ENCODE results near the gene KIAA1671.
A peak's percentile ranks its signal among the peaks of the same experiment; 100 is the strongest.

Gene KIAA1671

DNA sequence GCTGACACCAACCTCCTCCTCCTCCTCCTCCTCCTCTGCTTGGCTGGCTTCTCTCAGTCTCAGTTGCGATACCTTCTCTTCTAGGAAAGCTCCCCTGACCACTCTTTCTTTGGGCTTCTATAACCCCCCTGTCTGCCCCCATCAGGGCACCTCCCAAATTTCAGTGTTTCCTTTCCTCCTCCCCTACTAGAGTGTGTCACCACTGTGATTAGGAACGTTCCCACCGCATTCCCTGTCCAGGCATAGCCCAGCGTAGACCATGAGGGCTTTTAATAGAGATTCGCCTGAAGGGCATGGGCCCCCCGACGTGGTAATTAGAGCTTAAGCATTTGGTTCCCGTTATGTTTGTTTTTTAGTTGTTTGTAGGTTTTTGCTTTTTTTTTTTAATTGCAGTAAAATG, 65.5 kb downstream of the KIAA1671 start:
- no peak for DNase-seq

GRCh38 chr22:25019427-25020184, 67.1 kb downstream of the KIAA1671 start:
- DNase-seq, result no peak

DNA sequence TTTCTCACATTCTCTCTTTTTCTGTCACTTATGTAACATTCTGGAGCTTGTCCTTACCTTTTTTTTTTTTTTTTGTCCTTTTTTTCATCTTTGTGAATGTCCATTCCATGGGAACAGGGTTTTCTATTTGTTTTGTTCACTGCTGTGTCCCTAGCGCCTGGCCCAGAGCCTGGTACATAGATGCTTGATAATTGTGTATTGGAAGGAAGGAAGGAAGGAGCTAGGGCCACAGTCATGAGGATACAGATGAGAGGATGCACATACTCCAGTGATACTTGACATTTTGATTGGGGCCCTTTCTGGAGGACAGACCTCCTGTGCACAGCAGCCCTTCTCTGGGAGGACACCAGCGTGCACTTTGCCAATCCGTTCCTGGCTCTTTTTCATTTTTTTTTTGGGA, 68.9 kb downstream of the KIAA1671 start:
- DNase-seq, result no peak

- no peak for DNase-seq
These were observed 69.6 kb downstream of the KIAA1671 start for GRCh38 chr22:25021976-25022711.

GRCh38 chr22:25023879-25024278, 71.4 kb downstream of the KIAA1671 start:
- no peak for DNase-seq

GRCh38 chr22:25024895-25025294, 72.4 kb downstream of the KIAA1671 start:
- no peak for DNase-seq

- DNase-seq, result no peak
These were observed 73.2 kb downstream of the KIAA1671 start for GRCh38 chr22:25025491-25026400.

DNA sequence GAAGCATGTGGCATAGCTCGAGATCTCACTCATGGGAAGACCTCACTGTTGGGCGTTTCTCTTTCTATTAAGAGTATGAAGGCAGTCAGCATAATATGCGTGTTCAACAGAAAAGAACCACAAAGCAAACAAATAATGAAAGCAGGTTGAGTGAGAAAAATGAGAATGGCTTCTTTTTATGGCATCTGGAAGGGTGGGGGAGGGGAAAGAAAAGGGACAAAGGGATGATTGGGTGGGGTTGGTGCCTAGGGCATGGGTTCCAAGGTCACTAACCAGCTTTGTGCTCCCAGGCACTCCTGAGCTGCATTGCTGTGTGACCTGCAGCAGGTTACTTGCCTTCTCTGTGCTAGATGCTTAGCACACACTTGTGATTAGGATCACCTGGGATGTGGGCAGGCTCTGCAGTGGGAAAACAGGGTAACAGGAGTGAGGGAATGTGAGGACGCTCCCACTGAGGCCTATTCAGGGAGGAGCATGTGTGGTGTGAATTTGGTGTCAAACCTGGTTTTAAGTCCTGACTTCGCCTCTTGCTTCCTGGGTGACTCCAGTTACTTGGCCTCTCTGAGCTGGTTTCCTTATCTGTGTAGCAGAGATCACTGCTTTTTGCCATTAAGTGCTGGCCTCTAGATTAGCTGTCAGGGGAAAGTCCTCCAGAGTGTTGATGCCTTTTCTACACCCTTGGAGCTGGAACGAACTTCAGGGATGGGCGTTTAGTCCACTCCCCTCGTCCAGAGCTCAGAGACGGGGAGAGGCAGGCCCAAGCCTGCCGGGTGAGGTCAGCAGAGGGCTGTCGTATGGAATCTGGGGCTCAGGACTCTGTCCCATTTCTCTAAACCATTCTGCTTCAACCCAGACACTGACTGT, 74.8 kb downstream of the KIAA1671 start:
- DNase-seq, result no peak

DNA sequence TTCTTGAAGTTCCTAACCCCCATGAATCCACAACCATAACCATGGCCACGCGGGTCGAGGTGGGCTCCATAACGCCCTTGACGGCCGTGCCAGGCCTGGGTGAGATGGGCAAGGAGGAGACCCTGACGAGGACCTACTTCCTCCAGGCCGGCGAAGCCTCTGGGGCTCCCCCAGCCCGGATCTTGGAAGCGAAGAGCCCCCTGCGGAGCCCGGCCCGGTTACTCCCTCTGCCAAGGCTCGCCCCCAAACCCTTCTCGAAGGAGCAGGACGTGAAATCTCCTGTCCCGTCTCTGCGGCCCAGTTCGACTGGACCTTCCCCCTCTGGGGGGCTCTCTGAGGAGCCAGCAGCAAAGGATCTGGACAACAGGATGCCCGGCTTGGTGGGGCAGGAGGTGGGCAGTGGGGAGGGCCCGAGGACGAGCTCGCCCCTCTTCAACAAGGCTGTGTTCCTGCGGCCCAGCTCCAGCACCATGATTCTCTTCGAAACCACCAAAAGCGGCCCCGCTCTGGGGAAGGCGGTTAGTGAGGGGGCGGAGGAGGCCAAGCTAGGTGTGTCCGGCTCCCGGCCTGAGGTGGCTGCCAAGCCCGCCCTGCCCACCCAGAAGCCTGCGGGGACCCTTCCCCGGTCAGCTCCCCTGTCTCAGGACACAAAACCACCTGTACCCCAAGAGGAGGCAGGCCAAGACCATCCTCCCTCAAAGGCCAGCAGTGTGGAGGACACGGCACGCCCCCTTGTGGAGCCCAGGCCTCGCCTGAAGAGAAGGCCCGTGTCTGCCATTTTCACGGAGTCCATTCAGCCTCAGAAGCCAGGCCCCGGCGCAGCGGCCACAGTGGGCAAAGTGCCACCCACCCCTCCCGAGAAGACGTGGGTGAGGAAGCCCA, 75.7 kb downstream of the KIAA1671 start:
- DNase-seq, result peak; percentile 11

- DNase-seq, result no peak
These were observed 76.3 kb downstream of the KIAA1671 start for GRCh38 chr22:25028841-25029141.

DNA sequence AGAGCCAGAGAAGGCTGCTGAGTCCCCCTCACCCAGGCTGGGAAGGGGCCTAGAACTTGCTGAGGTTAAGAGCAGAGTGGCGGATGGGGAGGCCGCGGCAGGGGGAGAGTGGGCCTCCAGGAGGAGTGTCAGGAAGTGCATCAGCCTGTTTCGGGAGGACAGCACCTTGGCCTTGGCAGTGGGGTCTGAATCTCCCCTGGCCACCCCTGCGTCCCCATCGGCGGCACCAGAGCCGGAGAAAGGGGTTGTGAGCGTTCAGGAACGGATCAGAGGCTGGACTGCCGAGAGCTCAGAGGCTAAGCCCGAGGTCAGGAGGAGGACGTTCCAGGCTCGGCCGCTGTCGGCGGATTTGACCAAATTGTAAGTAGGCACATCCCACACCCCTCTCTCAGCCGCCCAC, 76.7 kb downstream of the KIAA1671 start:
- no peak for DNase-seq

- no peak for DNase-seq
These were observed 78.1 kb downstream of the KIAA1671 start for GRCh38 chr22:25030636-25031035.

GRCh38 chr22:25032066-25032465, 79.5 kb downstream of the KIAA1671 start:
- DNase-seq, result no peak

DNA sequence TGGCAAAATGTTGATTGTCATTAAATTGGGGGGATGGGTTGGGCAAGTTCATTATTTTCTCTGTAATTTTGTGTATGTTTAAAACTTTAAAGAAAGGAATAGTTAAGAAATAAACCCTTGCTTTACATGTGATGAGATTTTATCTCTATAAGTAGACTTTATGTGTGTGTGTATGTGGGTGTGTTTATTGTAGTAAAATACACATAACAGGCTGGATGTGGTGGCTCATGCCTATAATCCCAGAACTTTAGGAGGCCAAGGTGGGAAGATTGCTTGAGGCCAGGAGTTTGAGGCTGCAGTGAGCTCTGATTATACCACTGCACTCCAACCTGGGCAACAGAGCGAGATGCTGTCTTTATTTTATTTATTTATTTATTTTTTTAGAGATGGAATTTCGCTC, 83.2 kb downstream of the KIAA1671 start:
- DNase-seq, result no peak

DNA sequence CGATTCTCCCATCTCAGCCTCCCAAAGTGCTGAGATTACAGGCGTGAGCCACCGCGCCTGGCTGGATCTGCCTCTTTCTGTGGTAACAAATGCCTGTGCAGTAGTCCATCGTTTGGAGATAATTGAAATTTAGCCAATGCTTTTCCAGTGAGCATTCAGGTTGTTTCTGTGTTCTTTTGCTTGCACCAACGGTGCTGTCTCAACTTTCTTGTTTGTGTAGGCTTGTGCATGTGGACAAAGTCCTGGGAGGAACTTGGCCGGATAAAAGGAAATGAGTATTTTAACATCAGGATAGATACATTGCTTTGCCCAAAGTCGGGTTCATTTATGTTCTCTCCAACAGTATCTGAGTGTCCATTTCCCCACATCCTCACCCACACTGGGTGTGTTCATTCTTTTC, 85.7 kb downstream of the KIAA1671 start:
- DNase-seq, result no peak

GRCh38 chr22:25038771-25039170, 86.3 kb downstream of the KIAA1671 start:
- no peak for DNase-seq

GRCh38 chr22:25039255-25039654, 86.7 kb downstream of the KIAA1671 start:
- no peak for DNase-seq

DNA sequence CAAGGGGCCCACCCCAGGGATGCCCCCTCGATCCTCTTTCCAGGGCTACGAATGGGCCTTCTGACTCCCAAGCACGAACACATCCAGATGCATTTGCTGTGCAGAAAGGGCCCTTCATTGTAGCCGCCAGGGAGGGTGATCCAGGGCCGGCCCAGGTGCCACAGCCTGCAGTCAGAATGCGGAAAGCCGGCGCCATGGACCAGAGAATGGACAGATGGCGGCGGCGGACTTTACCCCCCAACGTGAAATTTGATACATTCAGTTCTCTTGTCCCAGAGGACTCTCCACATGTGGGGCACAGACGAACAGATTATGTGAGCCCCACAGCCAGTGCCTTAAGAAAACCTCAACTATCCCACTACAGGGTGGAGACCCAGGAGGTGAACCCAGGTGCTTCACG, 87.2 kb downstream of the KIAA1671 start:
- no peak for DNase-seq

- DNase-seq, result no peak
These were observed 92.6 kb downstream of the KIAA1671 start for GRCh38 chr22:25045159-25045558.

DNA sequence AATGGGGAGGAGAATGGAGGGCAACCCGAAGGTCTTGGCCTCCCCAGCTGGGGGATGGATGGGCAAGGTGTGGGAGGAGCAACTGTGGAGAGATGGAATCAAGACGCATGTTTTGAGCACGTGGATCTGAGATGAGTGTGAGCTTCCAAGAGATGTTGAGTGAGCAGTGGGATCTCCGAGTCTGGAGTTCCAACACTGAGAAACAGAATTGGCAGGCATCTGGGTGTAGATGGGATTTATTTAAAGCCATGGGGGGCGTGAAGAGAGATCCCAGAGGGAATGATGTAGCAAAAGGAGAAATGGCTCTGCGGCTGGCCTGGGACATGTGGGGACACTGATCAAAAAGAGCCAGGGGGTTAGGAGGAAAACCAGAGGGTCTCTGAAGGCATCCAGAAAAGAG, 95.6 kb downstream of the KIAA1671 start:
- no peak for DNase-seq
